ENCODE results near the gene CDH4.

The CDH4 gene

DNA sequence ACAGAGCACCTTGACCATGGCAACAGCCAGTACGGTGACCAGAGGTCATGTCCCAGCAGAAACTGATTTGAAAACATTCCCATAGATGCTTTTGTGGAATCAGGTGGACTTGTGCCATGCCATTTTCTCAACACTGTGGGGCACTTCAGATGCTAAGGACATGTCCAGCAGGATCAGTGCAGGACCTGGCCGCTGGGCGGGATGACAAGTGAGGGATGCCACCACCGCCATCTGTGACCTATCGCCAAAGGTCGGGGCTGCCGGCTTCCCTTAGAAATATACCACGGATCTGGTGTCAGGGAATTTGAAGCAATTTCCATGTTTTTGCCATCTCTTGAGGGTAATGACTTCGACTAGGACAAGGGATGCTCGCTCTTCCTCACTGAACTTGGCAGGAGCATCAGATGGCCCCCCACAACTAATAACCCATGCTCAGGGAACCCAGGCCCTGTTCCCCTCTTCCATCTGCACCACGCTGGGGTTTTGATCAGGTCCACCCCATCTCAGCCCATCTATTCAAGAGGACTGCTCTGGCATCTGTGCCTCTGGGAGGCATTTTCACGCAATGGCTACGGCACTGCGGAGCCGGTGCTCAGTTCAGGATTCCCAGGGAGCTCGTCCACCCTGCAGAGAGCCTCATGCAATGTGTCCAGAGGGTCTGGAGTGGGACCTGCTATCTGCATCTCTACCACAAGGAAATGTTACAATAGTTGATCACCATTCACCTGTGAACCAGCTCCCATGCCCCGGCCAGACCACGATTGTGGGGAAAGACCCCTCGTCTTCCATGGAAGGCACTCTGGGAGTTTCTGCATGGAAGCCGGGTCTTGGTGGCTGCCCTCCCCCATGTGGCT is 511.1 kb downstream of the CDH4 start:
- DNase-seq = no peak

DNA sequence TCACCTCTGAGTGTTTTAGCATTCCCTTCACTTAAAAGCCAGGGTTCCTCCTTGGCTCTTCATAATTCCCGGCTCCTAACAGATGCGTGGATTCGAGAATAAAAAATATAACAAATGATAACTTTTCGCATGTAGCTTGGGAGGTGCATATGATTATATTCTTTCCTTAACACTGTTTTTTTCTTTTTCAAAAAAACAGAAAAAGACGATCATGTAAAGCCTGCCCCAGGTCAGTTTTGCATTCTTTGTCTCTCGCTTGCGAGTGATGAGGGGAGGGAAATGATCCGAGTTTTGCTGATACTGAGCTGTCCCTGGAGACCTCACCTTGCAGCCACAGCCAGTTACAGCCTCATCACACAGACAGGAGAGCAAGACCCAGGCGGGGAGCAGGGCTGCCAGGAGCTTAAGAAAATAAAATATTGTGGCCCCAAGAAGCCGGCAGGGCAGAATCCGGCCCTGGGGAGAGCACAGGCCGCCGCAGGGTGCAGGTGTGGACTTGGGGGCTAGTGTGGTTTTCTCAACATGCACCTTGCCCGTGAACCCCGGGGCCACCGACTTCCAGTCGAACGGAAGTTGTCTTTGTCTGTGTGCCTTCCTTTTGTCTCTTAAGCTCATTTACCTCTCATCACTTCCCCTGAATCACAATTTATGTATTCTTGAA is 511.8 kb downstream of the CDH4 start:
- DNase-seq = no peak

DNA sequence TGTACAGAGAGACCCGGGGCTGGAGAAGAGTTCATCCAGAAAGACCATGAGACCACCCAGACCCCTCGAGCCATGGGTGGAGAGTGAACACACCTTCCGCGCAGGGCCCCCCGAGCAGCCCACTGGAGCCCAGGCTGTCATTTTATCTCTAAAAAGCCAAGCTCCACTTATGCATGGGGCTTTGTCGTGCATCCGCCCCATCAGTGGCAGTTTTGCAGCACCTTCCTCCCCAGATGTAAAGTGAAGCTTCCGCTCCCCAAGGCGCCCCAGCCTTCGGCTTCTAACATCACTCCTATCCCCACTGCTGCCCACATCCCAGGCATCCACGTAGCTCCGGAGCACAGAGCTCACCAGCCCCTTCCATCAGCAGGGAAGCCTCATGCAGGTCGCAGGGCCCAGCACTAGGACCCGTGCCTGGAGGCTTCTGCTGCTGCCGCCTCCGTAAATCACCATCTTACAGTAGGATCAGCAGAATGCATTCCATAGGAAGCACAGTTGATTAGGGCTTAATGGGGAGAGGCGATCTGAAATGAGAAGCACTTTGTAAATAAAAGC is 512.5 kb downstream of the CDH4 start:
- no peak for DNase-seq

DNA sequence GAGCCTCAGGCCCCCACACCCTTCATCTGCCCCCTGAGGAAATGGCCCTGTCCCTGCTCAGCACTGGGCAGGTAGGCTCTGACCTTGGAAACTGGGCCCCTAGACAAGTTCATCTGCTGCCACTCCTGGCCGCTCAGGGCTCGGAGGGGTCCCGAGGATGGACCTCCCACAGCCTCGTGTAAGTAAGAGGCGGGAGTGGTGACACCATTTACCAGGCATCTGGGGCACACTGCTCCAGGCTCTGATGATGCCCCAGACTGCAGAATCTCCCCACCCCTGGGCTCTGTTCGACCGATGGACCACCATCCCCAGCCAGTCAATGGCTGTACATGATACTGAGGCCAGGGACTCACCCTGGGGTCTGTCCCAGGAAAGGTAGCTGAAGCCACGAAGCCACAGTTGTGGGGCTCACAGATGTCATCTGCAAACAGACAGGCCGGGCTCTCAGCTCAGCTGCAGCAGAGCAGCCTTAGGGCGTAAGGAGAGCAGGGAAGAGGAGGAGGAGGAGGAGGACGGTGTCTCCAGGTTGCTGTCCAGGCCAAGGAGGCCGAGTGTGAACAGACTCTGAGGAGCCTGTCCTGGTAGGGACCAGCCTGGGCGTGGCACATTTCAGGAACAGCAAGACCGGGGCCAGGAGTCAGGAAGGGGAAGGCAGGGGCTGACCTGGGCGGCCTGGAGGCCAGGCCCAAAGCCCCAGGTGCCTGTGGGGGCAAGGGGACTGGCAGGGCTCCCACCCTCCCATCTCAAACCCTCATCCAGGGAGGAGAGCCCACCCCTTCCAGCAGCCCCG is 513.2 kb downstream of the CDH4 start:
- no peak for DNase-seq

DNA sequence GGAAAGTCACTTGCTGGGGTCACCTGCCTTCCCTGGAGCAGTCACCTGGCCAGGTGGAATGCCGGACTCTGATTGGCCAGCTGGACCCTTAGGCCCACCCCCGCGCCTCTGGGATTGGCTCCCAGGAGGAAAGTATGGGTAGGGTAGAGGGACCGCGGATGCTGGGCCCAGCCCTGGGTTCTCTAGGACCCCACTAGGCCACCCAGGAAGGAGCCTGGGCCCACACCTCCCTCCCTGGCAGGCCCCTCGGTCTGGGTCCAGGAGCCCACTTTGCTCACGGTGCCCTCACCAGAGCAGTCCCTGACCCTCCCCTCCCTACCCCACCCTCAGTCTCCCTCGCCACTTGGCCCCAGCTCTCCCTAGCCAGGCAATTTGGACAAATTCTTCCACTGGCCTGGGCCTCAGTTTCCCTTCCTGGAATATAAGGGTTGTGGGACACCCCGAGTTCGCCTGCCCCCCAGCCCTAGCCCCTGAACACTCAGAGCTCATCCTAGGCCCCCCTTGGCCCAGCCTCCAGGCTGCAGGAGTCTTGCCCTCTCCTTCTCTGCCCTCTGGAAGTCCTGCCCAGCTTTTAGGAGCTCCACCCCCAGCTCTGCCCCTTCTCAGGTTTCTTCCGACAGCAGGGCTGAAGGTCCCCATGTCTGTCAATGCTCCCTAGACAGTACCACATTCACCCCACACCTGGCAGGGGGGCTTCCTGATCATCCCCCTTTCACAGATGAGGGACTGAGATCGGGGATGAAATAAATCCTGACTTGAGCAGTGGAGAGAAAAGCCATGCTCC is 514.0 kb downstream of the CDH4 start:
- no peak for DNase-seq

GRCh38 chr20:61766921-61767610 is 515.0 kb downstream of the CDH4 start:
- DNase-seq = no peak

DNA sequence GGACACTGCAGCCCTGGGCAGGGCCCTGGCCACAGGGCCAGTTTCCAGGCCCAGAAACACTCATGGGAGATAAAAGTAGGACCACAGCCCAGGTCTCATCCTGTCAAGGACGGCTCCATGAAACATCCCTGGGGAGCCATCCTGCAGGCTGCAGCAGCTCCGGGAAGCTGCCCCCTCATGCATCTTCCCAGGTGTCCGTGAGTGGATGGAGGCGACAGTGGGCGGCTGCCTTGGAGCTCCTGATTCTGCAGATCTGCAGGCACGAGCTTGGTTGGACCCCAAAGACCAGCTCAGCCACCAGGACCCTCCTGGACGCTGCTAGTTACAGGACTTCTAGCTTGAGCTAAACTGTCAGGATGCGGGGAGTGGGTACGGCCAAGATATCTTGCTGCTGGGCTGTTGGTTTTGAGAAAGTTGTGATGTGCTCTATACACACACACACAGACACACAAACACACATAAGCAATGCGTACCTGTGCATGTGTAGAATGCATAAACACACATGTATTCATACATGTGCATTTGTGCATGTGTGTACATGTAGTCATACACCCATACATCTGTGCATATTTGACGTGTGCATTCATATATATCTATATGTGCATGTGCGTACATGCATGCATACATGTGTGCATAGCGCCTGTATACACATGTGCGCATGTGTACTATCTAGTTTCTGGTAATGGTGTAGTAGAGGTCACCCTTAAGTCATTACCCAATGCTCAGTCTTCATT is 515.9 kb downstream of the CDH4 start:
- DNase-seq = no peak

- no peak for DNase-seq
Observed at GRCh38 chr20:61768571-61769285, 516.7 kb downstream of the CDH4 start.

DNA sequence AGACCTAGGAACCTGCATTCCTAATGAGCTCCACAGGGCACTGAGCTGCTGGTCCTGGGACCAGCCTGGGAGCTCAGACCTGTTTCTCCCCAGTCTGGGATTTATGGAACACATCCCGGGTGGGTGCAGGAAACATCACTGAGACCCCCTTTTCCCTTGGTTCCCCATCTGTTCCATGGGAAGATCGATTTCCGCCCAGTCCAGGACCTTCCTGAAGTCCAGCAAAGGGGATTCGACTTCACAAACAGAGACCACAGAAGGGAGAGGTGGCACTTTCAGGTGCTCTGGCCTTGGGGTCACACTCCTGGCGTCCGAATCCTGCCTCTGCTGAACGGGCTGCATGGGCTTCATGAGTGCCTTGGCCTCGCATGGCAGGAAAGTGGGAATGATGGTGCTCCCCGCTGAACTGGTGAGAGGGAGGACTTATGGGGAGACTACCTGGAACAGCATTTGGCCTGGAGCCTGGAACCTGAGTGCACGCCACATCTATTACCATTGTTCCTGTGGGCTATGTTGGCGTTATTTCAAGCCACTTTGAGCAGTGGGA is 517.3 kb downstream of the CDH4 start:
- no peak for DNase-seq

DNA sequence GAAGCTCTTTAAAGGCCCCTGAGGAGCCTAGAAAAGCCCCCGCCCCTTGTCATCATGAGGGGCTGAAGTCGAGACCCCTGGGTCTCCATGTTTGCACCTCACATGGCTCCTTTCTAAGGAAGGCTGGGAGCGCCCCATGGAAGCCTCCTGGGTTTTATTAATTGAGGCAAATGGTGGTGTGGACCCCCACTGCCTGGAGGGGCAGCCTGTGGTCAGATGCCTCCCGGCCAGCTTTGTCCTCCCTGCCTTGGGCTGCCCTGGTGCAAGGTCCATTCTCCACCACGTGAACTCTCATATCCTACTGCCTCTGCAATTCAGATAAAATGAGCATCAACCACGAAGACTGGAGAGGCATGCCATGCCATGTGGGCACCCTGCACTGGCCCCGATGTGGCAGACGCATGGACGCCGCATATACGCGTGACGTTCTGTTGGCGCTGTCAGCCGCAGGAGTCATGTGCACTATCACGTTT is 518.1 kb downstream of the CDH4 start:
- no peak for DNase-seq

GRCh38 chr20:61771805-61772350 is 519.8 kb downstream of the CDH4 start:
- DNase-seq = no peak

- no peak for DNase-seq
Observed at GRCh38 chr20:61772828-61773631, 521.0 kb downstream of the CDH4 start.

DNA sequence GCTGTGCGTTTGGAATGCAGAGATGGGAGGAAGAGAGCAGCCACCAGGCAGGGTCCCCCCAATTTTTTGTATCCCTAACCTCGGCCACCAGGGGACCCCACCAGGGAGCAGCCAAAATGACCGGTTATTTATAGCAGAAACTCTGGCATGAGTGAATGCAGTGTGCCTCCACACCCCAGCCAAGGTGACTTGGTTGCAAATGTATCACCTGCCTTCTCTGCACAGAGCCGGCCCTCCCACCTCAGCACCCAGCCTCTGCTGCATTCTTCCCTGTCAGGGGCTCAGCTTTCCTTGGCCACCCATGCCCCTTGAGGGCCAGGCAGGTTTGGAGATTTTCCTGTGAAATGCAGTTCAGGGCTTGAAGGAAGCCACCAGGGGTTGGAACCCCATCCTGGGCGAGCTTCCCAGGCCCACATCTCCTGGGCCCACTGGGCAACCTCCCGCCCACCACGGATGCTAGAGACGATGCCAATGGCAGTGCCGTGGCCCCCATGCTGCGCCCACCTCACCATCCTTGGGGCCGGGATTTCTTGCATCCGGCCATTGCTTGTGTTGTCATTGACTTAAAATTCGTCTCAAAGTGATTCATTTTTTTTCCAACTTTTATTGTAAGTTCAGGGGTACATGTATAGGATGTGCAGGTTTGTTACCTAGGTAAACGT is 522.0 kb downstream of the CDH4 start:
- DNase-seq = no peak

- DNase-seq = no peak
Observed at GRCh38 chr20:61775423-61775822, 523.4 kb downstream of the CDH4 start.

DNA sequence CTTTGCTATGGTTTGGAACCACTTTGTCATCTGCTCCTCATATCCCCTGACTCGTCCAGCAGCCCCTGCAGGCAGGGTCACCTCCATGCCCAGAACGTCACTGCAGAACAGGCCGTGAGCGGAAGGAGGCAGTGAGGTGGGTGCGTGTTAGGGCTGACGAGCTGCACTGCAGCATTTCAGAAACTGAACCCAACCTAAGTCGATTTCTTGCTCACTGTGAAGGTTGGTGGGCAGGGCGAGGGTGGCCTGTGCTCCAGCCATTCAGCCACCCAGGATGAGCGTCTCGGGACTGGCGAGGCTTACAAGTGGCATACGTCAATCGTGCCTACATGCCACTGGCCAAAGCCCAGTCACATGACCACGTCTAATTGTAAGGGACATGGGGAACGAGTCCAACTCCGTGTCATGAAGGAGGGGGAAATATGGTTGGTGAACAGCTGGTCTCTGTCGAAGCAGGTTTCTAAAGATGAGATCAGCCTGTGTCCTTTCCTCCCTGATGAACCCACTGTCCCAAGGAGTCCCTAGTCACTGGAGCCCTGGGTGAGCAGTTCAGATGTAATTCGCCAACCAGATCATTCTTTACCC is 524.5 kb downstream of the CDH4 start:
- no peak for DNase-seq

GRCh38 chr20:61777773-61778494 is 525.9 kb downstream of the CDH4 start:
- no peak for DNase-seq

GRCh38 chr20:61778495-61778863 is 526.4 kb downstream of the CDH4 start:
- no peak for DNase-seq

Data from effector CD8-positive, alpha-beta T cell (primary cell).